GM12878 (cell line): ENCODE measurements around the gene GIT1.

Experiments
- ATF7 ChIP-seq: fragments of 450-650 bp; IDR thresholded peaks from 2 replicates; pipeline ENCODE4 v1.6.1; 2016; ENCODE audit warnings: low read depth, mild to moderate bottlenecking
- BMI1 ChIP-seq: fragments of 450-650 bp; IDR thresholded peaks from 2 replicates; pipeline ENCODE4 v1.6.1; 2016; ENCODE audit warnings: mild to moderate bottlenecking, moderate library complexity, borderline replicate concordance
- DPF2 ChIP-seq: fragments of 450-650 bp; IDR thresholded peaks from 2 replicates; pipeline ENCODE4 v1.6.1; 2017; ENCODE audit warnings: mild to moderate bottlenecking
- POLR2A ChIP-seq: IDR thresholded peaks from 2 replicates; pipeline ENCODE4 v1.6.1; 2011; ENCODE audit warnings: low read depth, mild to moderate bottlenecking, low read length
- RCOR1 ChIP-seq: conservative IDR thresholded peaks from 2 replicates; pipeline ENCODE4 v1.6.1; 2012; ENCODE audit warnings: low read depth, low read length, improper control_type of control experiment
- SMC3 ChIP-seq: IDR thresholded peaks from 2 replicates; pipeline ENCODE4 v1.6.1; 2011; ENCODE audit warnings: low read length, improper control_type of control experiment, borderline replicate concordance
- TCF7 ChIP-seq: IDR thresholded peaks from 2 replicates; pipeline ENCODE4 v1.6.1; 2014; ENCODE audit warnings: antibody characterized with exemption, borderline replicate concordance
- TF ChIP-seq, protein P1 (sequence below): IDR thresholded peaks from 2 replicates; pipeline ENCODE4 v1.6.1; 2012; ENCODE audit warnings: low read length, inconsistent platforms

DNA sequence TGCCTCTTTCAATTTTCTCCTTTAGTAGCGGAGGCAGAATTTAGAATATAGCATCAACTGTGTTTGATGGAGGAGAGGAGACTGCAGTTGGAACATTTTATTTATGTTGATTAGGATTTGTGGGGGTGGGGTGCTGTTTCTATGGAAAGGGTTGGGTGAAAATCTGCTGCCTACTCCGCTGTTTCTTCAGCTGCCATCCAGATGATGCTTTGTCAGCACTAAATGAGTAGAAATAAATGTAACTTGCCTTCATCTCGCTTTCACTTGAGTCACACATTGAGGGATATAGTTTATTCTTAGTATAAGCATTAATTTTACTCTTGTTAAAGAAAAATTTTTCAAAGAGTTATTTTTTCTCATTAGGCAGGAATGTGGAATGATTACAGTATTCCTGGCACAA is 64.8 kb downstream of the GIT1 start:
- TF ChIP-seq POLR2A (no peak), TCF7 (no peak), ATF7 (no peak), SMC3 (no peak), BMI1 (no peak), DPF2 (no peak), RCOR1 (no peak)
- TF ChIP-seq, protein P1, sequence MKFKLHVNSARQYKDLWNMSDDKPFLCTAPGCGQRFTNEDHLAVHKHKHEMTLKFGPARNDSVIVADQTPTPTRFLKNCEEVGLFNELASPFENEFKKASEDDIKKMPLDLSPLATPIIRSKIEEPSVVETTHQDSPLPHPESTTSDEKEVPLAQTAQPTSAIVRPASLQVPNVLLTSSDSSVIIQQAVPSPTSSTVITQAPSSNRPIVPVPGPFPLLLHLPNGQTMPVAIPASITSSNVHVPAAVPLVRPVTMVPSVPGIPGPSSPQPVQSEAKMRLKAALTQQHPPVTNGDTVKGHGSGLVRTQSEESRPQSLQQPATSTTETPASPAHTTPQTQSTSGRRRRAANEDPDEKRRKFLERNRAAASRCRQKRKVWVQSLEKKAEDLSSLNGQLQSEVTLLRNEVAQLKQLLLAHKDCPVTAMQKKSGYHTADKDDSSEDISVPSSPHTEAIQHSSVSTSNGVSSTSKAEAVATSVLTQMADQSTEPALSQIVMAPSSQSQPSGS: no peak
